NCI-H748 treated with DMSO at 0.1 percent for 48 hours (cell line): ENCODE data around the gene POLA2.
"Not testable (repeated sequence)": the region's sequence is repeated elsewhere in the genome, so short reads cannot be mapped to it uniquely, and the experiment has no call there.

ENCODE experiments used
- DNase-seq: peaks from one replicate; lab custom pipeline; 2025; lab: John Stamatoyannopoulos, UW

Gene POLA2, protein sequence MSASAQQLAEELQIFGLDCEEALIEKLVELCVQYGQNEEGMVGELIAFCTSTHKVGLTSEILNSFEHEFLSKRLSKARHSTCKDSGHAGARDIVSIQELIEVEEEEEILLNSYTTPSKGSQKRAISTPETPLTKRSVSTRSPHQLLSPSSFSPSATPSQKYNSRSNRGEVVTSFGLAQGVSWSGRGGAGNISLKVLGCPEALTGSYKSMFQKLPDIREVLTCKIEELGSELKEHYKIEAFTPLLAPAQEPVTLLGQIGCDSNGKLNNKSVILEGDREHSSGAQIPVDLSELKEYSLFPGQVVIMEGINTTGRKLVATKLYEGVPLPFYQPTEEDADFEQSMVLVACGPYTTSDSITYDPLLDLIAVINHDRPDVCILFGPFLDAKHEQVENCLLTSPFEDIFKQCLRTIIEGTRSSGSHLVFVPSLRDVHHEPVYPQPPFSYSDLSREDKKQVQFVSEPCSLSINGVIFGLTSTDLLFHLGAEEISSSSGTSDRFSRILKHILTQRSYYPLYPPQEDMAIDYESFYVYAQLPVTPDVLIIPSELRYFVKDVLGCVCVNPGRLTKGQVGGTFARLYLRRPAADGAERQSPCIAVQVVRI

DNA sequence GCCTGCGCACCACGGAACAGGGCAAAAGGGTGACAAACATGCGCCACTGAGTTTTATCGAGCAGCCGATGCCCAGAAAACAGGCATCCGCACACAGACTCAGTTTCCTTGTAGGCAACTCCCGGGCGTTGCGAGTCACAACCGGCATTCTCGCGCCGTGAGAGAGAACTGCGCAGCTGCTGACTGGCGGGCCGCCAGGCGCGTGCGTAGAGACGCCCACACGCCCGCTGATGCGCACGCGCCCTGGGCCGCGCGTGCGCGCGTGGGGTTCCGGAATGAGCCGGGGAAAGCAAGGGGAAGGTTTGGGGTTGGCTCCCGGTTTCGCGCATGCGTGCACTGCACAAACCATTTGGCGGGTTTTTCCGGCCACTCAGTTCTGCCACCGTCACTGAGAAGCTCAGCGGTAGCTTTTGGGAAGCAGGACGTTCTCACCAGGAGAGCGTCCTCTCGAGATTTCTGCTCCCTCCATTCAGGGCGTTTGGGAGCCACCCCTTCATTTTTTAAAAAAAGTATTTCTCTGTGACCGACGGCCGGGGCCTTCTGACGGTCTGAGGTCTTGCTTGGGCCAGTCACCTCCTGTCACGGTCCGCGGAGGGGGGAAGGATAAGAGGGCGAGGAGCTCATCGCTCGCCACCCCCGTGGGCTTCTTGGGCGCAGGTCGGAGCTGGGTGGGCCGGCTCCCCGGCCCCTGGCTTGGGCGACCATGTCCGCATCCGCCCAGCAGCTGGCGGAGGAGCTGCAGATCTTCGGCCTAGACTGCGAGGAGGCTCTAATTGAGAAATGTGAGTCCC, at the start of gene POLA2:
POLA2 (plus strand) TSS at position 372 of the 790 bp plus-strand sequence; CDS start at position 703, 331 bp downstream.
- DNase-seq, result peak; percentile 91

DNA sequence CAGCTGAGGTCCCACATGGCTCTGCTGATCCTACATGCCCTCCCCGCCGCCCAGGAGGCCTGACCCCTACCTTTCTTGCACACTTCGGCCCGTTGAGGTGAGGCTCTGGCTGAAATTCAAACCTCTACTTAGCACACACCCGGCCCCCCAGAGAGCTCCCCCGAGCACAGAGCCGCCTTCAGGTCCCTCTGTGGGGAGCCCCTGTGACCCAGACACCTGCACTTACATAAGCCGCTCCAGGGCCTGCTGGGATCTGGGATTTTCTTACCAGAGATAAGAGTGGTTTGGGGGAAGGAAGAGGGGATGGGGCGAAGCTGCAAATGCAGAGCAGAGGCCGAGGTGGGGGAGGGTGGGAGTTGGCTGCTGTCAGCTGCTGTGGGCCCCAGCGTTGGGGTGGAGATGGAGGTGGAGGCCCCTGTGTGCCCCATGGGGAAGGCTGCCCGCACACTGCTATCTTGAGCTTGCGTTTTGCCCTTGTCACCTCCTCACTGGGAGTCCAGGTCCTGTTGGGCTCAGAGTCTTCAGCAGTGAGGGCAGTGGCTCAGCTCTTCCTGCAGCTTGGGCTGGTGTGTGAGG, 49.4 kb upstream of the POLA2 start:
- DNase-seq, result no peak

DNA sequence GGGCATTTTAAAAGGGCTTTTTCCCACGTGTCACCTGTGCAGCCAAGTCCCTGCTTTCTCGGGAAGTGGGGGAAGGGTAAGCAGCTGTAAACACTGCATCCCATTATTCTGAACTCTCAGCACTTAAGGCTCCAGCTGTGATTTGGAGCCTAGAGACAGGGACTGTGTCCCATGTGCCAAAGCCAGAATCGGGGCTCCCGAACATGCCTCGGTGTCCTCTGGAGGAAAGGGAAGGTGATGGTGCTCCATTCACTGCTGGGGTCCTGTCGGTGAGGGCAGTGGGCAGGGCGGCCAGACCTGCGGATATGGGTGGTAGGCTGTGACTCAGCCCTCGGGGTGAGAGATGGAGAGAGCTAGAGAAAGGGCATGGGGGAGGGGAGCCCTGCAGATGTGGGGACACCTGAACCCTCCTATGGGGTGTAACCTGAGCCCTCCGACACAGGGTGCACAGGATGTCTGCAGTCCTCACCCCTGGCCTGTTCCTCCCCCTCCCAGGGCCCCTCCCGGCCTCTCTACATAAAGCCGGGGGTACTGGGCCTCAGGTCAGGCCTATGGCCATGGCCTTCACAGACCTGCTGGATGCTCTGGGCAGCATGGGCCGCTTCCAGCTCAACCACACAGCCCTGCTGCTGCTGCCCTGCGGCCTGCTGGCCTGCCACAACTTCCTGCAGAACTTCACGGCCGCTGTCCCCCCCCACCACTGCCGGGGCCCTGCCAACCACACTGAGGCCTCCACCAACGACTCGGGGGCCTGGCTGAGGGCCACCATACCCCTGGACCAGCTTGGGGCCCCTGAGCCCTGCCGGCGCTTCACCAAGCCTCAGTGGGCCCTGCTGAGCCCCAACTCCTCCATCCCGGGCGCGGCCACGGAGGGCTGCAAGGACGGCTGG, 48.2 kb upstream of the POLA2 start:
- no peak for DNase-seq

DNA sequence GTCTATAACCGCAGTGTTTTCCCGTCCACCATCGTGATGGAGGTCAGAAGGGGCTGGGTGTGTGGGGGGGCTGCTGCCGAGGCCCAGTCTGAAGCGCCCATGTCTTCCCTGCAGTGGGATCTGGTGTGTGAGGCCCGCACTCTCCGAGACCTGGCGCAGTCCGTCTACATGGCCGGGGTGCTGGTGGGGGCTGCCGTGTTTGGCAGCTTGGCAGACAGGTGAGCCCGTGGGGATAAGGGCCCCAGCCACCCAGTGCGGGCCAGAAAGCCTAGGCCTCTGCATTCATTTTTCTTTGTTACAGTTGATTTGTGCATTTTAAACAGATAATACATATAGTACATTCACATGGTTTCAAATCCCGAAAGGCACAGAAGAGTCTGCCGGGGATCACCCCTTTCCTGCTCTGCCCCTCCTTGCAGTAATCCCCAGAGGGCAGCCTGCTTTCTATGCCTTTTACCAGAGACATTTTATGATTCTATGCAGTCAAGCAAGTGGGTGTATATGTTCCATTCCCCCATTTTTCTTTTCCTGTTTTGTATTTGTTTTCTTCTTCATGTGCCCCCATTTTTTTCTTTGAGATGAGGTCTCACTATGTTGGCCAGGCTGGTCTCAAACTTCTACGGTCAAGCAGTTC, 47.4 kb upstream of the POLA2 start:
- no peak for DNase-seq

DNA sequence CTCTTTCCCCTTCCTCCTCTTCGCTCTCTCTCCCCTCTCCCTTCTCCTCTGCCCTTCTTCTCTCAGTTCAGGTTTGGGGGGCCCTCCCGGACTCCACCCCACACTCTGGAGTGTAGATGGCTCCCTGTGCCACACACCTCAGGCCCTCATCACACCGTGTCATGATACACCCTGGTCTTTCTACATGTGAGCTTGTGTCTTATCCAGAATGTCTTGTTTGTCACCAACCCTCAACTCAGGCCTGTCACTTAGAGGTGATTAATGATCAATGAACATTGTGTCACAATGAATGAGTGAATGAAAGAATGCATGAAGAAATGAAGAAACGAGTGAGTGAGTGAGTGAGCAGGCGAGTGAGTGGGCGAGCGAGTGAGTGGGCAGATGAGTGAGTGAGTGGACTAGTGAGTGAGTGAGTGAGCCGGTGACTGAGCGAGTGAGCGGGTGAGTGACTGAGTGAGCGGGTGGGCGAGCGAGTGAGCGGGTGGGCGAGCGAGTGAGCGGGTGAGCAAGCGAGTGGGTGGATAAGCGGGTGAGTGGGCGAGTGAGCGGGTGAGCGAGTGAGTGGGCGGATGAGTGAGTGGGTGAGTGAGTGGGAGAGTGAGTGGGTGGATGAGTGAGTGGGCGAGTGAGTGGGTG, 46.2 kb upstream of the POLA2 start:
- no peak for DNase-seq

DNA sequence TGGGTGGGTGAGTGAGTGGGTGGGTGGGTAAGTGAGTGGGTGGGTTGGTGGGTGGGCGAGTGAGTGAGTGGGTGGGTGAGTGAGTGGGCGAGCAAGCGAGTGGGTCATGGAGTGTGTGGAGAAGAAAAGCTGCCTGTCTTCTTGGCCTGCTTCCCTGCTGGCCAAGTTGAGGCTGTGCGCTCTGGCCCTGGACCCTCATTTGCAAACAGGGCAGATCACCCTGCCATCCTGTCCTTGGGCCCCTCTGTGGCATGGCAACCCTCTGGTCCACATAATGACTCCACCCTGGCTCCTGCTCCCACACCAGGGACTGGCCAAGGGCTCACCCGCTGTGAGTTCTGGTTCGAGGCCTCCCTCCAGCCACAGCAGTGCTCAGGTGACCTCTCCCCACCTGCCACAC, 44.9 kb upstream of the POLA2 start:
- no peak for DNase-seq

DNA sequence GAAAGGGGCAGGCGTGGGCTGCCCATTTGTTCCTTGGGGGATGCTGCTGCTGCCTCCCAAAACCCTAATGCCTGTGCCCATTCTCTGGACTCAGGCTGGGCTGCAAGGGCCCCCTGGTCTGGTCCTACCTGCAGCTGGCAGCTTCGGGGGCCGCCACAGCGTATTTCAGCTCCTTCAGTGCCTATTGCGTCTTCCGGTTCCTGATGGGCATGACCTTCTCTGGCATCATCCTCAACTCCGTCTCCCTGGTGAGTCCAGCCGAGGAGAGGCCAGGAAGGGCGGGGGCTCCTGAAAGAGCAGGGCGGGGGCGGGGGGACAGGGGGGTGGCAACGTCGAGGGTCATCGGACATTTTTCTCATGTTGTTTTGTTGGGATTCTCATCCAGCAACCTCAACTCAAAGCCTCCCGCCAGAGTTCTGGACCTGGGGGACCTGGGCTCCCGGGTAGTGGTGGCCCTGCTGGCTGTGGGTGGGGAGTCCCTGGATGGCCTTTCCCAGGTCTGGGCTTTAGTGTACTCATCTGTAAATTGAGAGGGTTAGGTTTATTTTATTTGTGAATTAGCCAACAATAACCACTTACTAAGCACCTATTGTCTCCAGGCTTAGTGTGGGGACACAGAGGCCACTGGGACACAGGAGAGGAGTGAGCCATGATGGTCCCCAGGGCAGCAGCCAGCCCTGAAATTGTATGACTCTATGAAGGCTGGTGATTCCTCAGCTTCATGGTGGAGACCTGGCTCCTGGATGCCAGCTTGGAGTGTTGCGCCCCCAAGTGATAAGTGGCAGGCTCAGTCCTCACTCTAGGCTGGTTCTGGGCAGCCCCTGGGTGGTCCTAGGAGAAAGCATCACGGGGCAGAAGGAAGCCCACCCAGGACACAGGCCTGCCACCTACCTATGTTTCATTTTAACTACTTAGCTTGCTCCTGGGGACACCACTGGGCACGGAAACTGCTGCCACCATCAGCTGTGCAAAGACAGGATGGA, 44.0 kb upstream of the POLA2 start:
- DNase-seq, result no peak

DNA sequence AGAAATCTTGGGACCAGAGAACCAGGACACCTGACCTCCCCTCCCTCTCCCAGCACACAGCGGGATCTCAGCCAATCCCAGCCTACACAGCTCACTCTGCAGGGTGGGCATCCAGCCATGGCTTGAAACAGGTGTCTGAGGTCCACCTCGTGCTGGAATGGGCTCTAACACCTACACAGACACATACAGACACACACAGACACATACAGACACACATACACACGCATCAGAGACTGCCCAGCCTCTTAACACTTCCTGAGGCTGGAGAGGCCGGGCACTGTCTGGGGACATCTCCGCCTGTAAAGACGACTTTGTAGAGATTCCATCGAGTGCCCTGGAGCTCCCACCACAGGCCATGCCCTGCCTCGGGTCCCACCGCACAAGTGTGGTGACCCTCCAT, 43.3 kb upstream of the POLA2 start:
- DNase-seq, result no peak

DNA sequence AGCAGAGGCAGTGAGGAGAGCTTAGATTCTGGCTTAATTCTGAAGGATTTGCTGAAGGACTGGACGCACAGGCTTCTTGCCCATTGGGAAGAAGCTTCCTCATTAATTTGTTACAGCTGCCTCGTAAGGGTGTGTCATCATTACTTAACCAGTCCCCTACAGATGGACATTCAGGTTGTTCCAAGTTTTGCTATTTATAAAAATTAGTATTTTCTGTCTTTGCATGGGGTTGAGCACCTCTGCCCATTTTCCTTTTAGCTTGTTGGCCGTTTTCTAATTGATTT, 41.9 kb upstream of the POLA2 start:
- no peak for DNase-seq

DNA sequence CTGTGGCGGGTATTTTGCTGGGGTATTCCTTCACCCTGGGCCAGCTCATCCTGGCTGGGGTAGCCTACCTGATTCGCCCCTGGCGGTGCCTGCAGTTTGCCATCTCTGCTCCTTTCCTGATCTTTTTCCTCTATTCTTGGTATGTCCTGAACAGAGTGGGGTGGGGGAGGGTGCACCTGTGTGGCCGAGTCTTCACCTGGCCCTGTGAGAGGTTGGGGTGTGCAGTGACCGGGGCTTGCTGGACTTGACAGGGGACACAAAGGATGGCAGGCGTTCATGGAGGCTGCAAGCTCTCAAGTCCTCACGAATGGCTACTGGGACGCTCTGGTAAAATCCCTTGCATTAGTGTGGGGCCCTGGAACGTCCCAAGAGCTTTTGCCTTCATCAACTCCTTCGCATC, 40.7 kb upstream of the POLA2 start:
- no peak for DNase-seq

DNA sequence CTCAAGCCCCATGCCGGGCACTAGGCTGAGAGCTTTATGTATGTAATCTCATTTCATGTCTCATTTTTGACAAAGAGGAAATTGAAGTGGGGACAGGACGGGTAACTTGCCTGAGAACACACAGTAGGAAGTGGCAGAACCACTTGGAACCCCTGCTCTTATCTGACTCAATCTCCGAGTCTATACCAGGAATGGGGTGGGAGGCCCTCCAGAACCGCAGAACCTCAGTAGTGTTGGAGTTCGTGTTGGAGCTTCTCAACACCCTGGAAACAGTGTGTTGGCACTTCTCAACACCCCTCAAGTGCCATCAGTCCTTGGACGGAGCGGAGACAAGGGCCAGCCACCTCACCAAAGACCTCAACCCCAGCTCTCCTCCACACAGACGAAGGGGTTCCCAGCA, 38.8 kb upstream of the POLA2 start:
- DNase-seq, result no peak

DNA sequence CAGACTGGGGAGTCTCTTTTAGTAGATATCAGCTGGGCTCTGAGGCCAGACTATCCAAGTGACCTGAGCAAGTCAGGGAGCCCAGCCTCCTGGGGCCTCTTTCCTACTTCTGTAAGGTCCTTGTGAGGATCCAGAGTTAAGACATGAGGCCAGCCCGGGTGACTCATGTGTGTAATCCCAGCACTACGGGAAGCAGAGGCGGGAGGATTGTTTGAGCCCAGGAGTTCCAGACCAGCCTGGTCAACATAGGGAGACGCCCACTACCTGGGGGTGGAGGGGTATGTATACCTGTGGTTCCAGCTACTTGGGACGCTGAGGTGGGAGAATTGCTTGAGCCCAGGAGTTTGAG, 36.9 kb upstream of the POLA2 start:
- DNase-seq, result no peak

DNA sequence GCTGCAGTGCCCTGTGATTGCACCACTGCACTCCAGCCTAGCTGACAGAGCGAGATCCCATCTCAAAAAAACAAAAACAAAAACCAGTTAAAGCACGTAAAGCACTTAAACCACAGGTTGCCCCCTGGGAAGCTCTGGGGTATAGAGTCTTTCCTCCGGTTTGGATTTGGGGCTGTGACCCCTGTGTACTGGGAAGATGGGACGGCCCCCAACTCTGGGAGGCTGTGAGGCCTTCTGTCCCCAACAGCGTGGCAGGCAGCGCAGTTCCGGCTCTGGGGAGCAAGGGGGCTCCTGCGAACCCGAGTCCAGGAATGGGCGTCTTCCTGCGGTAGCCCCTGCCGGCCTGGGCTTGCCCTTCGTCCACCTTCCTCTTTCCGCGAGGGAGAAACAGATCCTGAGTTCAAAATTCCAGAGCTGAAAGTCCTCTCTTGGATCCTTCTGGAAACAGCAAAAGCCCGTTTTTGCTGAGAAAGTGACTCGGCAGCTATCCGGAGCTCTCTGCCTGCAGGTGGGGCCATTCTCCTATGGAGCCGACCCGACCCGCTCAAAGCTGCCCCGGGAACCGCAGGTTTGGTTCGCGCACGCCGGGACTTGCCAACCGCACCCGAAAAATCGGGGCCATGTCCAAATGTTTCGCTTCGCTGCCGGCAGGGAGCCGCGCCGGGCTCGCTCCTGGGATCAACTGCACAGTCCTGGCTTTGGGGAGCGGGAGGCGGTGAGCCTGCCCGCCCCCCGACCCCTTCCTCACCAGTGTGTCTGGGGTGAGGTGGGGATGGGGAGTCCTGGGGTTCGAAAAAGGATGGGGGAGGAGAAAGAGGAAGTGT, 36.3 kb upstream of the POLA2 start:
- DNase-seq, result no peak

DNA sequence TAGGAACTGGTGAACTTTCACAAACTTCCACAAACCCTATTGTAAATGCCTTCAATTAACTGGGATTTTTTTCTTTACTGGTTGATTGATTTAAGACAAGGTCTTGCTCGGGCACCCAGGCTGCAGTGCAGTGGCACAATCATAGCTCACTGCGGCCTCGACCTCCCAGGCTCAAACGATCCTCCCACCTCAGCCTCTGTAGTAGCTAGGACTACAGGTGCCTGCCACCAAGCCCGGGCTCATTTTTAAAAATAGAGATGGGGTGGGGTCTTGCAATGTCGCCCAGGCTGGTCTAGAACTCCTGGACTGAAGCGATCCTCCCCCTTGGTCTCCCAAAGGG, 35.7 kb upstream of the POLA2 start:
- no peak for DNase-seq

DNA sequence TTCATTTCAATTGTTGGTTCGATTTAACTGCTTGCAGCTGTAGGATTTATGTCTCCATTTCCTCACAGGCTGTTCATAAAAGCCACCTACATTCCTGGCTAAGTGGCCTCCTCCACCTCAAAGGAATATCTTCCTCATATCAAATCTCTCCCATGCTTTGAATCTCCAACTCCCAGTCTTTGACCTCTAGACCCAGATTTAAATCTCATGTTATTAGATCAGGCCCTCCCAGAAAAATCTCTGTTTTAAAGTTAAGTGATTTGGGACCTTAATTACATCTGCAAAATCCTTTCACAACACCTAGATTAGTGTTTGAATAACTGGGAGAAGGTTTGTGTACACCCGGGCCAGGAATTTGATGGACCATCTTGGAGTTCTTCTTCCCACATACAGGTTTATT, 33.9 kb upstream of the POLA2 start:
- no peak for DNase-seq

DNA sequence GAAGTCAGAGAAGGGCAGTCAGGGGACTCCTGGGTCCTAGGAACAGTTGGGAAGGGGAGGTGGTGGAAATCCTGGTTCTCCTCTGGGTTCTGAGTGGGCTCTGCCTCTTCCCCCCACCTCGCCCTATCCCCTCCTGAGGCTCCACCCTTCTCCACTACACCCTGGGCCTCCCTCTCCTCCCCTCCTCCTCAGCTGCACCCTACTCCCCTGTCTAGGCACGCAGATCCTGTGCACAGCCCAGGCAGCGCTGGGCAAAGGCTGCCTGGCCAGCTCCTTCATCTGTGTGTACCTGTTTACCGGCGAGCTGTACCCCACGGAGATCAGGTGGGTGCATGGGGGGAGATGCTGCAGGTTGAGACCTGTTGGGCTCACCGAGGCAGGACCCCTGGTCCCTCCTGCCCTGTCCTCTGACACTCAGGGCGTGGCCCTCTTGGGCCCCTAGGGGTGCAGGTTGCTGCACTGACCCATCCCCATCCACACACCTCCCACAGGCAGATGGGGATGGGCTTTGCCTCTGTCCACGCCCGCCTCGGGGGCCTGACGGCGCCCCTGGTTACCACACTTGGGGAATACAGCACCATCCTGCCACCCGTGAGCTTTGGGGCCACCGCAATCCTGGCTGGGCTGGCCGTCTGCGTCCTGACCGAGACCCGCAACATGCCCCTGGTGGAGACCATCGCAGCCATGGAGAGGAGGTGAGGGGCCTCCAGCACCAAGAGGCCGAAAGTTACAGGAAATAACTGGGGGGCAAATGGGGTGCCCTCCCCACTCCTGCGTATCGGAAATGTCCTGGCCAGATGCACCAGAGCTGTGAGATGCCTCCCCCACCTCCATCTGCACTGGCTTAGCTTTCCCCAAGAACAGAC, 25.3 kb upstream of the POLA2 start:
- DNase-seq, result no peak

DNA sequence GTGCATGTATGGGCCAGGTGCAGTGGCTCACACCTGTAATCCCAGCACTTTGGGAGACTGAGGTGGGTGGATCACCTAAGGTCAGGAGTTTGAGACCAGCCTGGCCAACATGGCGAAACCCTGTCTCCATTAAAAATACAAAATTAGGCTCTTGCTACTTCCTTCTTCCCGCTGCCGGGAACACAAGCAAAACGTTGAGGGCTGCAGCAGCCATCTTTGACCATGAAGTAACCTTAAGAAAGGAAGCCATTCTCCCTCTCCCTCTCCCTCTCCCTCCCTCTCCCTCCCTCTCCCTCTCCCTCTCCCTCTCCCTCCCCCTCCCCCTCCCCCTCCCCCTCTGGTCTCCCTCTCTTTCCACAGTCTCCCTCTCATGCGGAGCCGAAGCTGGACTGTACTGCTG, 23.5 kb upstream of the POLA2 start:
- not testable (repeated sequence) for DNase-seq

DNA sequence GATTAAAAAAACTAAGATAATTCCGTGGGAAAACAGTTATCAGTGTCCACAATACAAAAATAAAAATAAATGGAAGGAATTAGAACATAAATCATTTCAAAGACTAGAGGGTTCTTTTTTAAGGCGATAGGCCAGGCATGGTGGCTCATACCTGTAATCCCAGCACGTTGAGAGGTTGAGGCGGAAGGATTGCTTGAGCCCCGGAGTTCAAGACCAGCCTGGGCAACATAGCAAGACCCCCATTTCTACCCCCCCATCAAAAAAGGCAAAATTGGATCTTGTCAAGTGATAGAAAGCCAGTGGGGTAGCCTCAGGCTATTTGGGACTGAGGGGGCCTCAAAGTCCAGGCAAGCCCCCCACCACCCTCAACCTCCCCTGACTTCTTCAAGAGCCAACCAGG, 20.6 kb upstream of the POLA2 start:
- no peak for DNase-seq
